Adipocyte (in vitro differentiated cells): Measurements from ENCODE around the gene CFAP61.
"Not testable (repeated sequence)": the region's sequence is repeated elsewhere in the genome, so short reads cannot be mapped to it uniquely, and the experiment has no call there.

ENCODE experiments used
- DNase-seq: peaks from one replicate; pipeline ENCODE4 v3.0.0-alpha.2; 2015; ENCODE audit warnings: low read depth
- H3K27me3 ChIP-seq: replicated peaks from 2 replicates; pipeline ENCODE4 v1.7.0; 2013; ENCODE audit warnings: mild to moderate bottlenecking, low read length, moderate library complexity; ENCODE audit not compliant: control insufficient read depth, insufficient read depth
- H3K36me3 ChIP-seq: 2 replicates; pipeline ENCODE4 v1.7.0; 2013; ENCODE audit warnings: low read length, mild to moderate bottlenecking, moderate library complexity; ENCODE audit not compliant: control insufficient read depth, insufficient read depth, severe bottlenecking
- H3K4me1 ChIP-seq: 2 replicates; pipeline ENCODE4 v1.7.0; 2013; ENCODE audit warnings: mild to moderate bottlenecking, low read length, moderate library complexity; ENCODE audit not compliant: control insufficient read depth, insufficient read depth
- H3K4me3 ChIP-seq: 2 replicates; pipeline ENCODE4 v1.7.0; 2013; ENCODE audit warnings: mild to moderate bottlenecking, low read length, moderate library complexity
- H3K9ac ChIP-seq: 2 replicates; pipeline ENCODE4 v1.7.0; 2013; ENCODE audit warnings: mild to moderate bottlenecking, low read length, moderate library complexity
- H3K9me3 ChIP-seq: 2 replicates; pipeline ENCODE4 v1.7.0; 2013; ENCODE audit warnings: mild to moderate bottlenecking, low read length, moderate library complexity; ENCODE audit not compliant: control insufficient read depth

CFAP61 gene

DNA sequence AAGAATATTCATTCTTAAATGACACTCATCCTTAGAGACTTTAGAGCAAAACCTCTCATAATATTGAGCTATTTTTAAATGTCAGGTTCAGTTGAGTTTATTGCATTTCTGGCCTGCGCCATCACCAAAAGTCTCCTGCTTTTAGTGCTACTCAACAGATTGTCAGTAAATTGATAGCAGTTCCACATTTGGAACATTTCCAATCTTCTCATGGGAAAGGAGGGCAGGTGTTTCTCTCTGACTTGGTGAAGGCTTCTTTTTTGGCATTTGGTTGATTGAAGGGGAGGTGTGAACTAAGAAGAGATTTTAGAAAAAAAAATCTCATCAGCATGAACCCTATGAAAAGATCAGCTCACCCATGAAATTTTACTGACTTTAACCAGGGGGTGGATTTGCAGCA, 189.6 kb downstream of the CFAP61 start:
- no peak for DNase-seq
- Histone ChIP-seq H3K9ac (no peak overlapping the region), H3K36me3 (no peaks in the 10 kb centered on the region), H3K9me3 (peaks cover 5% of the 10 kb centered on the region), H3K27me3 (no peaks in the 10 kb centered on the region), H3K4me3 (no peak overlapping the region), H3K4me1 (no peaks in the 10 kb centered on the region)

DNA sequence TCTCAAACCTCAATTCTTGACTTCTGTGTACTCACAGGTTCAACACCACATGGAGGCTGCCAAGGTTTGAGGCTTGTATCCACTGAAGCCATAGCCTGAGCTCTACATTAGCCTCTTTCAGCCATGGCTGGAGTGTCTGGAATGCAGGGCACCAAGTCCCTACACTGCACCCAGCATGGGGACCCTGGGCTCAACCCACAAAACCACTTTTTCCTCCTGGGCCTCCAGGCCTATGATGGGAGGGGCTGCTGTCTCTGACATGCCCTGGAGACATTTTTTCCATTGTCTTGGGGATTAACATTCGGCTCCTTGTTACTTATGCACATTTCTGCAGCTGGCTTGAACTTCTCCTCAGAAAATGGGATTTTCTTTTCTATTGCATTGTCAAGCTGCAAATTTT, 192.1 kb downstream of the CFAP61 start:
- not testable (repeated sequence) for H3K9me3 ChIP-seq, H3K4me1 ChIP-seq, DNase-seq, H3K9ac ChIP-seq, H3K27me3 ChIP-seq, H3K36me3 ChIP-seq, H3K4me3 ChIP-seq

DNA sequence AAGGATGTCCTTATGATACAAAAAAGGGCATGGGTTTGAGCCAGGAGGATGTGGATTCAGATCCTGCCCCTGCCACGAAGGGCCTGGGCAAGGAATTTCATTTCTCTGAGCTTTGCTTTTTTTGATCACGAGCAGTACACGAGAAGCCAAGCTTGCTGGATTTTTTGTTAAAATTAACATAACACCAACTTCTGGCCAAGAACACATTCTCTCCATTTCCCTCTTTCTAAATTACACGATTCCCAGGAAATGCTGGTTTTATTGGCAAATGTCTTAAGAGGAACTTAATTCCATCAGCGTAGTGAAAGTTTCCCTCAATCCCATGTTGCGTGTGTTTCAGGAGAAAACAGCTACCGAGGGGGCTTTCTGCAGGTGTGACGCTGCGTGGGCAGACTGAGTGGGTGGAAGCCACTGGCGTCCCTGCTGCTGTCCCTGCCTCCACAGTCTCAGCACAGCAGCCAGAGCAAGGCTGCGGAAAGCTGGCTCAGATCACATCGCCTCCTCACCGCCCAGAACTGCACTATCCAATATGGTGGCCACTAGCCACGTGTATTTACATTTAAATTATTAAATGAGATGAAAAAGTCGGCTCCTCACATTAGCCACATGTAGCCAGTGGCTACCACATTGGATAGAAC, 194.8 kb downstream of the CFAP61 start:
- Histone ChIP-seq H3K9me3 (peaks cover 5% of the 10 kb centered on the region), H3K4me1 (no peaks in the 10 kb centered on the region), H3K9ac (no peak overlapping the region), H3K27me3 (no peaks in the 10 kb centered on the region), H3K4me3 (no peak overlapping the region), H3K36me3 (no peaks in the 10 kb centered on the region)
- DNase-seq, result no peak

DNA sequence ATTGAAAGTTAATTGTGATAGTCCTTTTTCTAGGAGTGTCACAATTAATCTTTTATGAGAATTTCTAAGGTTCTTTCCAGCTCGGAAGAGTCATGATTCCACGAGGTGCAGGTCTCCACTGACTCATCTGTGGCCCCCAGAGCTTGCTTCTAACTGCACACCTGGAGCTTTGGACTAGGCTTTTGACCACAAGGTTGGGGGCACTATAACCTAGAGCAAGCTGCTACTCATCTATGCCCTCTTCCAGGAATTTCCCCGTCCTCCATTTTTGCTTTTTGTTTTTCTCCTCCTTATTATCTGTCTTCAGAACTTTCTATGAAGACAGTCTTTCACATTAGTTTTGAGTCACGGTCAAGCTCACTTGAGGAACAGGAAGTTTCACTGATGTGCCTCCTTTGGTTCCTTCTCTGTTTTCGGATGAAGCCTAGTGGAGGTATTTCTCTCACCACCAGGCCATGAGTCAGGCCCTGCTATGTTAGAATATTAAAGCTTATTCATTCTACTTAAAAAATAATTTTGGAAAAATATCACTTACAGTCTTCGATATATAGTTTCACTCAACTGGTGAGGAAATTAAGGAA, 196.4 kb downstream of the CFAP61 start:
- Histone ChIP-seq H3K9ac (no peak overlapping the region), H3K36me3 (no peaks in the 10 kb centered on the region), H3K9me3 (peaks cover 5% of the 10 kb centered on the region), H3K4me1 (no peaks in the 10 kb centered on the region), H3K4me3 (no peak overlapping the region), H3K27me3 (peaks cover 2% of the 10 kb centered on the region)
- DNase-seq, result no peak

DNA sequence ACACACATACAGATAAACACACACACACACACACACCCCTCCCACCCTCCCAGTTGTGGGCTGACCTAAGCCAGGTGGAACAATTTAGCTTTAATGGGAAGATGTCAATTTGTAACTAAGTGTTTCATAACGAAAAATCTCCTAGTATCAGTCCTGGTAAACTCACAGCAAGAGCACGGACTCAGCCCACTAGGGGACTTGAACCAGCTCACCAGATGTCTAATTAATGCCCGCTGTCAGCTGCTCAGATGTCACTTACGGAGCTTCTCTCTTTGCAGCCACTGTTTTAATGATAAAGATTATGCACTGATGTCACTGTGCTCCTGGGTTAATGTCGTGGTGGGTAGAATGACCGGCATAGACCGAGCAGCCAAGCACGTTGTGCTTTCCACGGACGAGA, 199.0 kb downstream of the CFAP61 start:
- no peak overlapping the region for H3K9ac ChIP-seq
- DNase-seq, result no peak
- H3K4me1 ChIP-seq, result no peaks in the 10 kb centered on the region
- peaks cover 6% of the 10 kb centered on the region for H3K27me3 ChIP-seq
- H3K4me3 ChIP-seq, result no peak overlapping the region
- no peaks in the 10 kb centered on the region for H3K9me3 ChIP-seq
- no peaks in the 10 kb centered on the region for H3K36me3 ChIP-seq

DNA sequence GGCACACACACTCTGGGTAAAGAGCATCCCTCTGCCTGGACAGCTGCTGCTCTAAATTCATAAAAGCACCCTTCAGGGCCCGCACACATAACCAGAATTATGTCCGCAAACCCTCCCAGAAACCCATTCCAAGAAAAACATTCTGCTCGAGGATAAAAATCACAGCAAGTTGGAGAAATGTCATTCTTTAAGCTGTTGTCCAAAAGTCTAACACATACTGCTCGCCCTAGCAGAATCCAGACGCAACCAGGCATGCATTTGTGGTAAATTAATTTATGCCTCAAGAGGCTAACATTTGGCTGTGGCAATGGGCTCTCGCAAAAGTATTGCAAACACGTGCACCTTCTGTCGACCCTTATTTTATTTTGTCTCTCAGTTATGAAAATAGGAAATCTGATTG, 199.5 kb downstream of the CFAP61 start:
- Histone ChIP-seq H3K9ac (no peak overlapping the region), H3K9me3 (no peaks in the 10 kb centered on the region), H3K36me3 (no peaks in the 10 kb centered on the region), H3K27me3 (peaks cover 6% of the 10 kb centered on the region), H3K4me3 (no peak overlapping the region), H3K4me1 (no peaks in the 10 kb centered on the region)
- no peak for DNase-seq

DNA sequence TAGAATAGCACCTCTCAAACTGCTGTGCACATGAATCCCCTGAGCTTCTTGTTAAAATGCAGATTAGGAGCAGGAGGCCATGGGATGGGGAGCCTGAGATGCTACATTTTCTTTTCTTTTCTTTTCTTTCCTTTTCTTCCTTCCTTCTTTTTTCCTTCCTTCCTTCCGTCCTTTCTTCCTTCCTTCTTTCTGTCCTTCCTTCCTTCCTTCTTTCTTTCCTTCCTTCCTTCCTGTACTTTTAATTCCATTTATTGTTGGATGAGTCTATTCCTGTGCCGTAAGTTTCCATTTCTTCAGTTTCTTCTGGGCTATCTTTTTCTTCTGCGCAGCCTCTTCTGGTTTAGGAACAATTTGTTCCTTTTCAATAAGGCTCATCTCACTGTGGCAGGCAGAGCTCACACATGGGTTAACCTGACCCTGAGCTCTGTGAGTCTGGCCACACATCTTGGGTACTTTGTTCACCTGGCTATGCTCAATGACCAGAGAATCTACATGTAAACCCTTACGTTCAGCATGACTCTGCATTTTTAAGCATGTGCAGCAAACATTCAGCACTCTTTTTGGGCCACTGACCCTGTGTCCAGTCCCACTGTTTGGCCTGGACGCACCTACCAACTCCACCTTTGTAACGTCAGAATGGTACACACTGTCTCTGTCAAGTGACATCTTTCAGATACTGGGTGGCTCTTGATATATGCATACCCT, 200.9 kb downstream of the CFAP61 start:
- Histone ChIP-seq H3K27me3 (peaks cover 6% of the 10 kb centered on the region), H3K4me1 (no peaks in the 10 kb centered on the region), H3K9me3 (no peaks in the 10 kb centered on the region), H3K36me3 (no peaks in the 10 kb centered on the region), H3K4me3 (no peak overlapping the region), H3K9ac (no peak overlapping the region)
- DNase-seq, result no peak

DNA sequence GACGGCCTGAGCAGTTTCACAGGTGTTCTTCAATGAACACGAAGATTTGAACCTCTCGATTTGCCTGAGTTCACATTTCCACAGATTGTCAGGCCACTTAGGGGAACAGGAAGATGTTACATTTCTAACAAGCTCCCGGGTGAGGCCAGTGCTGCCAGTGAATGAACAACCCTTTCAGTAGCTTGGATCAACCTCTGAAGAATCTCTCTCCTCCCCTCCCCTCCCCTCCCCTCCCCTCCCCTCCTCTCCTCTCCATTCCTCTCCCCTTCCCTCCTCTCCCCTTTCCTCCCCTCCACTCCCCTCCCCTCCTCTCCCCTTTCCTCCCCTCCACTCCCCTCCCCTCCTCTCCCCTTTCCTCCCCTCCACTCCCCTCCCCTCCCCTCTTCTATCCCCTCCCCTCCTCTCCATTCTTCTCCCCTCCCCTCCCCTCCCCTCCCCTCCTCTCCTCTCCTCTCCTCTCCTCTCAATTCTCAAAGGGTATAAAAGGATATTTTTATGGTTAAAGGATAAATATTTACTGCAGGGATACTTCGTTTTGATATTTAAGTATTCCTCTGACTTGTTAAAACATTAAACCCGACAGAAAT, 201.5 kb downstream of the CFAP61 start:
- Histone ChIP-seq H3K4me1 (no peaks in the 10 kb centered on the region), H3K36me3 (no peaks in the 10 kb centered on the region), H3K27me3 (peaks cover 6% of the 10 kb centered on the region), H3K9me3 (no peaks in the 10 kb centered on the region), H3K9ac (no peak overlapping the region), H3K4me3 (no peak overlapping the region)
- no peak for DNase-seq

DNA sequence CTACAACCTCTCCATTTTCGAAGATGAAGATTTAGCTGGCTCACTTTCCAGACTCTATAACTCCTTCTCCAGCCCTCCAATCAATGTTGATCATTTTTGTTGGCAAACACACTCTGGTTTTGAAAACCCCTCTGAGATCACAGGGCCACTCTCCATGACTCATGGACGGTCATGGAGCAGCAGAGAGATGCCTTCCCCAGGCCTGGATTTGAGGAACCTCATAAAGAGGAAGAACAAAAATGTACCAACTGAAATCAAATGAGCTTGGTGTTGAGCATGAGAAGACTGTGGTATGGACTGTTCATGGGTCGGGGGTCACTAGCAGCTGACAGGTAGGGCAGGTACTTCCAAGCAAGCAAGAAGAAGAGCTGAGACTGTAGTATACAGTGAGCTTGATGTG, 202.8 kb downstream of the CFAP61 start:
- Histone ChIP-seq H3K36me3 (no peaks in the 10 kb centered on the region), H3K9me3 (no peaks in the 10 kb centered on the region), H3K4me1 (no peaks in the 10 kb centered on the region), H3K9ac (no peak overlapping the region), H3K4me3 (no peak overlapping the region), H3K27me3 (peaks cover 6% of the 10 kb centered on the region)
- DNase-seq, result no peak

DNA sequence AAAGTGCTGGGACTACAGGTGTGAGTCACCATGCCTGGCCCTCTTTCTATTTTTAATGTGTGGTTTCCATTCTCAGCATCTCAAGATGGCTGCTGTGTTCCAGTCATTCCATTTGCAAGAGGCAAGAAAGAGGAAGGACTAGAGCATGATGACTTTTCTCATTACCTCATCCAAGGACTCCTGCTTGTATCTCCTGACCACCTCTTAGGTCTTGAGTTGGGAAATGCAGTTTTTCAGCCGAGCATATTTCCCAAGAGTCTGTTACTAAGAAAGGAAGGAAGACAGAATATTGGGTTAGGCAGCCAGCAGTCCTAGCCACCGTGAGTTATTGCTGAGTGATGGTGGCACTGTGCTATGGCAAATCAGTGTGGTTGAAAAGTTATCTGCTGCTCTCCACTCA, 207.2 kb downstream of the CFAP61 start:
- Histone ChIP-seq H3K9ac (no peak overlapping the region), H3K4me1 (no peaks in the 10 kb centered on the region), H3K9me3 (no peaks in the 10 kb centered on the region), H3K27me3 (peaks cover 4% of the 10 kb centered on the region), H3K36me3 (no peaks in the 10 kb centered on the region), H3K4me3 (no peak overlapping the region)
- no peak for DNase-seq

DNA sequence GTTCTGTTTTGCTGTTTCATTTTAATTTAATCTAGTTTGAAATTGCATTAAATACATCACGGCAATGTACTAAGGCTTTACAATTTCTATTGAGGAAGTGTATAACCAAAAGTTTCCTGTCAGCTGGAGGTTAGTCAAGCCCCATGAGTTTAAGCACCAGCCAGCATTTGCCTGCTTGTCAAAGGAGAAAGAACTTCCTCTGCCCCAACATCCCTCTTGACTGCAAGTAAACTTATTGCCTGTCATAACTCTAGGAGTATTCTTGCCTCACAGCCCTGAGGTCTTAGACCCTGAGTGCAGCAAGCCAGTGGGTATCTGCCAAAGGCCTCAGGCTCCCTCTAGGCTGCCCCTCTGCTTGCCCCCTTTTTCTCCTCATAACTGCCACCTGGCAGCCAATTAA, 208.8 kb downstream of the CFAP61 start:
- no peaks in the 10 kb centered on the region for H3K36me3 ChIP-seq
- H3K4me1 ChIP-seq, result no peaks in the 10 kb centered on the region
- no peak for DNase-seq
- no peak overlapping the region for H3K4me3 ChIP-seq
- H3K27me3 ChIP-seq, result peaks cover 9% of the 10 kb centered on the region
- no peak overlapping the region for H3K9ac ChIP-seq
- no peaks in the 10 kb centered on the region for H3K9me3 ChIP-seq
